K562 (cell line): ENCODE measurements around the gene GALM. TPM values are rescaled to one million over a fixed set of nuclear protein-coding genes. Genes with fewer than 3 reads are reported as not detected.
A peak's percentile ranks its signal among the peaks of the same experiment; 100 is the strongest.

ENCODE experiments used
- ATAC-seq: fragments of 200-7000 bp; cut with Tn5 transposase; 3 replicates; pipeline ENCODE4 v1.9.1; 2020; ENCODE audit warnings: moderate library complexity
- BruUV-seq: library from RNA; stranded (reverse); fragments of 400-500 nt; replicated peaks from 2 replicates; lab custom pipeline; 2021; lab: Mats Ljungman, UMichigan
- CTCF ChIA-PET: fragments of 300-600 bp; formaldehyde crosslinking; extraction: SDS; loops from one replicate; lab custom pipeline; 2021; ENCODE audit warnings: low intra/inter-chr PET ratio; lab: Yijun Ruan, JAX
- POLR2A ChIA-PET: fragments of 300-600, 350-650 bp; sonication (Branson Sonifier 250); formaldehyde crosslinking; extraction: SDS; loops from one replicate; lab custom pipeline; 2021; ENCODE audit warnings: antibody characterized with exemption, inconsistent platforms; lab: Yijun Ruan, JAX
- DNase-seq, 4 experiments: peaks; one replicate each; pipeline versions ENCODE4 v3.0.0 to v3.0.0-alpha.2; 2011 to 2018; ENCODE audit warnings: low spot score in 3 of 4, mixed read lengths in 3 of 4; ENCODE audit errors: extremely low read depth in 1 of 4
- FAIRE-seq: peaks from 2 replicates; lab custom pipeline; 2011; peaks lifted over from hg19 to GRCh38; lab: Jason Lieb, UNC
- H2AFZ ChIP-seq: 2 replicates; pipeline ENCODE4 v1.6.0; 2011; ENCODE audit warnings: low read depth, low read length, control low read depth, inconsistent platforms
- H3K27ac ChIP-seq: fragments of 200-600 bp; 3 replicates; pipeline ENCODE4 v1.8.0; 2011; ENCODE audit warnings: low read depth, mild to moderate bottlenecking, control low read depth, inconsistent platforms, low read length, moderate library complexity, mixed read lengths; ENCODE audit errors: extremely low read depth
- H3K27me3 ChIP-seq, 2 experiments: fragments of 300-600 bp in 1 of 2; 2 replicates in 1 of 2; 3 replicates in 1 of 2; pipeline versions ENCODE4 v1.6.0 to v1.8.0; 2011; ENCODE audit warnings: inconsistent platforms in 2 of 2, low read length in 2 of 2, mild to moderate bottlenecking in 1 of 2, mixed read lengths in 1 of 2, moderate library complexity in 1 of 2; ENCODE audit not compliant: control insufficient read depth in 2 of 2, insufficient read depth in 2 of 2
- H3K36me3 ChIP-seq: fragments of 300-600 bp; 3 replicates; pipeline ENCODE4 v1.8.0; 2011; ENCODE audit warnings: mild to moderate bottlenecking, low read length, inconsistent platforms; ENCODE audit not compliant: control insufficient read depth, insufficient read depth
- H3K4me1 ChIP-seq, 2 experiments: fragments of 200-600 bp in 1 of 2; replicated peaks in 1 of 2; 2 replicates in 1 of 2; 3 replicates in 1 of 2; pipeline versions ENCODE4 v1.5.1 to v1.8.0; 2011; ENCODE audit warnings: inconsistent platforms in 2 of 2, low read length in 2 of 2, mild to moderate bottlenecking in 1 of 2, mixed read lengths in 1 of 2, moderate library complexity in 1 of 2; ENCODE audit not compliant: control insufficient read depth in 2 of 2, insufficient read depth in 2 of 2
- H3K4me2 ChIP-seq: 2 replicates; pipeline ENCODE4 v1.6.1; 2011; ENCODE audit warnings: low read length, control low read depth, inconsistent platforms, mixed read lengths; ENCODE audit not compliant: insufficient read depth
- H3K4me3 ChIP-seq: fragments of 200-600 bp; sonication (generic), shearing (Covaris generic); 2 replicates; pipeline ENCODE4 v1.5.1; 2016; ENCODE audit warnings: control low read depth, inconsistent platforms
- H3K79me2 ChIP-seq: fragments of 200-600 bp; 3 replicates; pipeline ENCODE4 v1.8.0; 2011; ENCODE audit warnings: low read length, inconsistent platforms; ENCODE audit not compliant: control insufficient read depth, insufficient read depth
- H3K9ac ChIP-seq, 2 experiments: 2 replicates each; pipeline versions ENCODE4 v1.6.0 to v1.6.1; 2011; ENCODE audit warnings: low read depth in 2 of 2, low read length in 2 of 2, control low read depth in 1 of 2, inconsistent platforms in 1 of 2, mild to moderate bottlenecking in 1 of 2, mixed read lengths in 1 of 2; ENCODE audit not compliant: insufficient read depth in 1 of 2
- H3K9me1 ChIP-seq: one replicate; pipeline ENCODE4 v1.6.0; 2011; ENCODE audit warnings: inconsistent platforms, mild to moderate bottlenecking, low read length, moderate library complexity; ENCODE audit not compliant: control insufficient read depth, insufficient read depth
- H3K9me3 ChIP-seq: replicated peaks from 2 replicates; pipeline ENCODE4 v1.5.1; 2011; ENCODE audit warnings: low read depth, low read length, inconsistent platforms; ENCODE audit not compliant: control insufficient read depth, insufficient read depth
- H4K20me1 ChIP-seq: replicated peaks from 2 replicates; pipeline ENCODE4 v1.6.1; 2011; ENCODE audit warnings: low read length, inconsistent platforms, mixed read lengths; ENCODE audit not compliant: control insufficient read depth, insufficient read depth
- CREB1 ChIP-seq, 2 experiments: sonication (generic) in 1 of 2; formaldehyde crosslinking in 1 of 2; IDR thresholded peaks; 2 replicates each; pipeline versions ENCODE4 v1.6.1 to v1.8.0; 2012 to 2022; ENCODE audit warnings: inconsistent platforms in 1 of 2, mild to moderate bottlenecking in 1 of 2, missing genetic modification reagents in 1 of 2, moderate library complexity in 1 of 2
- CSDE1 ChIP-seq, 2 experiments: fragments of 450-650 bp; IDR thresholded peaks; 2 replicates each; pipeline ENCODE4 v1.6.1; 2016; ENCODE audit warnings: mild to moderate bottlenecking in 1 of 2
- EGR1 ChIP-seq: fragments of 450-650 bp; conservative IDR thresholded peaks from 2 replicates; pipeline ENCODE4 v1.6.1; 2017; ENCODE audit warnings: mild to moderate bottlenecking
- HSF4 ChIP-seq: fragments of 250-450 bp; sonication (Bioruptor Pico); IDR thresholded peaks from 2 replicates; pipeline ENCODE4 v2.1.2; 2022; ENCODE audit warnings: mild to moderate bottlenecking, moderate library complexity, borderline replicate concordance
- NBN ChIP-seq: fragments of 450-650 bp; IDR thresholded peaks from 2 replicates; pipeline ENCODE4 v1.6.1; 2016; ENCODE audit warnings: low read depth, mild to moderate bottlenecking
- PCBP1 ChIP-seq: fragments of 200-400 bp; formaldehyde crosslinking; IDR thresholded peaks from 2 replicates; pipeline ENCODE4 v1.6.1; 2018; ENCODE audit warnings: mild to moderate bottlenecking, low read depth, low read length; ENCODE audit not compliant: poor library complexity, severe bottlenecking
- RBBP5 ChIP-seq: fragments of 200-600 bp; sonication (generic); IDR thresholded peaks from 2 replicates; pipeline ENCODE4 v1.6.1; 2012; ENCODE audit warnings: borderline replicate concordance, mild to moderate bottlenecking, low read length, control low read depth, inconsistent platforms; ENCODE audit not compliant: insufficient read depth, poor library complexity, severe bottlenecking
- SMAD1 ChIP-seq: fragments of 150-350 bp; IDR thresholded peaks from 2 replicates; pipeline ENCODE4 v1.6.1; 2014; ENCODE audit warnings: low read length, low read depth; ENCODE audit not compliant: partially characterized antibody
- U2AF1 ChIP-seq: fragments of 200-400 bp; formaldehyde crosslinking; optimal IDR thresholded peaks from 2 replicates; pipeline ENCODE3; 2017; ENCODE audit warnings: mild to moderate bottlenecking, low read depth, low read length, moderate library complexity
- ZBTB8A ChIP-seq: fragments of 450-650 bp; IDR thresholded peaks from 2 replicates; pipeline ENCODE4 v1.6.1; 2018; ENCODE audit warnings: mild to moderate bottlenecking, moderate library complexity; ENCODE audit not compliant: partially characterized antibody
- WGBS: fragments of 100-300 bp; shearing (Covaris generic); methylation state at CpG from one replicate; pipeline ENCODE4 v1.1.6; 2016; ENCODE audit warnings: low coverage, mixed read lengths; ENCODE audit not compliant: insufficient coverage; ENCODE audit errors: missing lambda C conversion rate; 5-methylcytosine and 5-hydroxymethylcytosine counted together
- in situ Hi-C: fragments of 300-500 bp; cut with MboI; formaldehyde crosslinking; loops from 4 replicates; pipeline ENCODE4 v1.15.0; 2018; ENCODE audit warnings: inconsistent platforms, mixed read lengths
- intact Hi-C: fragments of 100-400 bp; cut with micrococcal nuclease; formaldehyde crosslinking; loops from 2 replicates; pipeline ENCODE4 v1.14.2; 2022
- polyA plus RNA-seq, 8 experiments: library from polyadenylated mRNA; depleted of rRNA in 4 of 8; stranded (reverse) in 5 of 8; unstranded in 3 of 8; fragments of >200 nt; fragmentation: Nextera tagmentation in 2 of 8; fragmentation: Illumina TruSeq in 1 of 8; extraction: Ambion mirVana in 2 of 8; extraction: Trizol in 1 of 8; gene quantifications; 2 replicates each; pipeline versions ENCODE4 v1.2.1 to v1.2.3, GENCODE V29; 2011 to 2014; ENCODE audit warnings: inconsistent platforms in 1 of 8, missing spikeins in 1 of 8
- total RNA-seq, 7 experiments: library from RNA; depleted of rRNA in 6 of 7; stranded (reverse); fragments of >200 nt in 6 of 7; fragmentation: Illumina TruSeq in 2 of 7; extraction: Trizol in 2 of 7; gene quantifications; 2 replicates each; pipeline versions ENCODE4 v1.2.1 to v1.2.3, GENCODE V29; 2011 to 2021; ENCODE audit warnings: low replicate concordance in 1 of 7
- TF ChIP-seq, protein P1 (sequence below): fragments of 250-450 bp; sonication (Bioruptor Pico); IDR thresholded peaks from 2 replicates; pipeline ENCODE4 v1.5.0; 2021; ENCODE audit warnings: mild to moderate bottlenecking, borderline replicate concordance
- TF ChIP-seq, protein P2 (sequence below), 3 experiments: IDR thresholded peaks in 2 of 3; conservative IDR thresholded peaks in 1 of 3; 2 replicates each; pipeline ENCODE4 v1.5.1; 2011 to 2012; ENCODE audit warnings: low read length in 3 of 3, mild to moderate bottlenecking in 3 of 3, control low read depth in 2 of 3, improper control_type of control experiment in 1 of 3, inconsistent platforms in 1 of 3, low read depth in 1 of 3, mixed read lengths in 1 of 3, moderate library complexity in 1 of 3; ENCODE audit not compliant: insufficient read depth in 2 of 3

GALM gene
- total and polyA plus RNA-seq, 9 of the 15 experiments (the other 6 are each of a cell fraction or from before 2014, with no cell fraction given) = 22.1 to 51.7 (median 27.9) TPM

DNA sequence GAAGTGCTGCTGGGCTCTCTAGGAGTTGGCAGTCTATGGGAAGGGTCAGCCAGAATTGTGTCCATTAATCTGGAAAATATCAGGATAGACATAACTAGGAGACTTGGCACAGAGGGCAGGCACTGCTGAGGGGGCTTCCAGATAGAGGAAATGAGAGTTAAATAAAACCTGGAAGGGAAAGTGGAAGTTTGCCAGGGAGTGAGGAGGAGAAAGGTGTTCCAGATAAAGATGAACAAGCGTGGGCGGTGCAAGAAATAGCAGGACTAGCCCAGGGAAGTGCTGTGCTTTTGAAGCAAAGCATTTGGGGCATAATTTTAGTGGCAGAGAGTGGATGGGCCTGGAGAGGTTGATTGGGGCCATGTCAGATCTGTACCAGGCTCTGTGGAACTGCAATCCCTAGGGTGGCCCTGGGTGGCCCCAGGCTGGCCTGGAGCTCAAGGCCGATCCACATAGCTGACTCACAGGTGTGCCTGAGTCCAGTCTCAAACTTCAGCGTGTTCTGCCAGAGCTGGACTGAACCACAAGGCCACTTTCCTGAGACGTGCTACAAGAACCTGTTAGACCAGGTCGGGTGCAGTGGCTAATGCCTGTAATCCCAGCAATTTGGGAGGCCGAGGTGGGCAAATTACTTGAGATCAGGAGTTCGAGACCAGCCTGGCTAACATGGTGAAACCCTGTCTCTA, 26.9 kb downstream of the GALM start:
- Histone ChIP-seq H3K79me2 (no peaks in the 10 kb centered on the region), H3K9ac (peak overlapping the region in 1 of 2 experiments; percentile 82; a peak in 2 of 4 replicates), H3K27ac (no peak overlapping the region; the same call in 2 of the 3 replicates), H3K36me3 (no peaks in the 10 kb centered on the region; the same call in 1 of the 3 replicates), H3K27me3 (no peaks in the 10 kb centered on the region), H3K4me2 (no peak overlapping the region), H3K9me1 (no peaks in the 10 kb centered on the region), H2AFZ (0 out of 2 replicates have a peak overlapping the region, but pooled peaks have one; percentile 27), H3K4me3 (no peak overlapping the region), H3K4me1 (peaks cover 18 to 20% of the 10 kb centered on the region in 2 experiments), H3K9me3 (no peaks in the 10 kb centered on the region), H4K20me1 (no peaks in the 10 kb centered on the region)
- in situ Hi-C loops = no loop called here
- WGBS = 66% methylated on average over 8 of the region's 8 CpGs
- FAIRE-seq (peak; percentile 83), ATAC-seq (peak; percentile 58), DNase-seq (peak in 3 of 4 experiments; percentile 16 to 66 (median 32))
- POLR2A ChIA-PET = interaction anchor here (3.2 kb wide), 1 partner anchor 10 kb away, joined by 9 read pairs; no protein-coding TSS in a partner anchor
- no TSS peak for BruUV-seq
- intact Hi-C loops = no loop called here
- CTCF ChIA-PET = no interaction called here
- TF ChIP-seq, protein P1, sequence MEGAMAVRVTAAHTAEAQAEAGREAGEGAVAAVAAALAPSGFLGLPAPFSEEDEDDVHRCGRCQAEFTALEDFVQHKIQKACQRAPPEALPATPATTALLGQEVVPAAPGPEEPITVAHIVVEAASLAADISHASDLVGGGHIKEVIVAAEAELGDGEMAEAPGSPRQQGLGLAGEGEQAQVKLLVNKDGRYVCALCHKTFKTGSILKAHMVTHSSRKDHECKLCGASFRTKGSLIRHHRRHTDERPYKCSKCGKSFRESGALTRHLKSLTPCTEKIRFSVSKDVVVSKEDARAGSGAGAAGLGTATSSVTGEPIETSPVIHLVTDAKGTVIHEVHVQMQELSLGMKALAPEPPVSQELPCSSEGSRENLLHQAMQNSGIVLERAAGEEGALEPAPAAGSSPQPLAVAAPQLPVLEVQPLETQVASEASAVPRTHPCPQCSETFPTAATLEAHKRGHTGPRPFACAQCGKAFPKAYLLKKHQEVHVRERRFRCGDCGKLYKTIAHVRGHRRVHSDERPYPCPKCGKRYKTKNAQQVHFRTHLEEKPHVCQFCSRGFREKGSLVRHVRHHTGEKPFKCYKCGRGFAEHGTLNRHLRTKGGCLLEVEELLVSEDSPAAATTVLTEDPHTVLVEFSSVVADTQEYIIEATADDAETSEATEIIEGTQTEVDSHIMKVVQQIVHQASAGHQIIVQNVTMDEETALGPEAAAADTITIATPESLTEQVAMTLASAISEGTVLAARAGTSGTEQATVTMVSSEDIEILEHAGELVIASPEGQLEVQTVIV (CRISPR knock-in tag) = no peak
- TF ChIP-seq SMAD1 (no peak), CREB1 (IDR thresholded peaks at IDR 0.05) (no peak), CREB1 (CRISPR knock-in tag; IDR thresholded peaks at IDR 0.05) (no peak), CSDE1 (IDR thresholded peaks at IDR 0.05) (no peak), U2AF1 (no peak), RBBP5 (no peak), ZBTB8A (no peak), NBN (no peak), HSF4 (CRISPR knock-in tag) (no peak), PCBP1 (no peak), EGR1 (peak; percentile 91)
- TF ChIP-seq, protein P2, sequence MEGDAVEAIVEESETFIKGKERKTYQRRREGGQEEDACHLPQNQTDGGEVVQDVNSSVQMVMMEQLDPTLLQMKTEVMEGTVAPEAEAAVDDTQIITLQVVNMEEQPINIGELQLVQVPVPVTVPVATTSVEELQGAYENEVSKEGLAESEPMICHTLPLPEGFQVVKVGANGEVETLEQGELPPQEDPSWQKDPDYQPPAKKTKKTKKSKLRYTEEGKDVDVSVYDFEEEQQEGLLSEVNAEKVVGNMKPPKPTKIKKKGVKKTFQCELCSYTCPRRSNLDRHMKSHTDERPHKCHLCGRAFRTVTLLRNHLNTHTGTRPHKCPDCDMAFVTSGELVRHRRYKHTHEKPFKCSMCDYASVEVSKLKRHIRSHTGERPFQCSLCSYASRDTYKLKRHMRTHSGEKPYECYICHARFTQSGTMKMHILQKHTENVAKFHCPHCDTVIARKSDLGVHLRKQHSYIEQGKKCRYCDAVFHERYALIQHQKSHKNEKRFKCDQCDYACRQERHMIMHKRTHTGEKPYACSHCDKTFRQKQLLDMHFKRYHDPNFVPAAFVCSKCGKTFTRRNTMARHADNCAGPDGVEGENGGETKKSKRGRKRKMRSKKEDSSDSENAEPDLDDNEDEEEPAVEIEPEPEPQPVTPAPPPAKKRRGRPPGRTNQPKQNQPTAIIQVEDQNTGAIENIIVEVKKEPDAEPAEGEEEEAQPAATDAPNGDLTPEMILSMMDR (IDR thresholded peaks at IDR 0.05 in 2 of 3, conservative IDR thresholded peaks at IDR 0.05 in 1 of 3; ENCODE audit: insufficient read depth in 2 of 3, low read depth in 1 of 3, low read length in 3 of 3) = 0 out of 6 replicates have a peak, but pooled peaks of 1 of the 3 experiments have one; percentile 4
